ENCODE results near the gene C1orf159. TPM values are rescaled to one million over a fixed set of nuclear protein-coding genes. Genes with fewer than 3 reads are reported as not detected.

The C1orf159 gene
- total RNA-seq, 1 donor from 2014 or later = 8.0 TPM

GRCh38 chr1:1075148-1075935 lies 40.5 kb downstream of the C1orf159 start:
- Histone ChIP-seq H3K9me3 (ENCODE audit: low read depth) (no peaks in the 10 kb centered on the region), H3K27ac (no peak overlapping the region), H3F3A (ENCODE audit: low read depth) (peaks cover 10% of the 10 kb centered on the region), H3K36me3 (no peaks in the 10 kb centered on the region), H2AFZ (replicated peaks) (no peak overlapping the region), H3K4me2 (no peak overlapping the region), H3K9ac (no peak overlapping the region), H3K4me1 (peaks cover 7% of the 10 kb centered on the region), H3K4me3 (no peak overlapping the region), H3K27me3 (peaks cover 37% of the 10 kb centered on the region), H3K79me2 (ENCODE audit: low read depth) (no peaks in the 10 kb centered on the region), H4K20me1 (ENCODE audit: low read depth) (no peaks in the 10 kb centered on the region)
- Mint-ChIP-seq H3K9me3 (no peaks in the 10 kb centered on the region), H3K4me3 (no peak overlapping the region), H3K27ac (no peak overlapping the region), H3K4me1 (peaks cover 8% of the 10 kb centered on the region), H3K36me3 (no peaks in the 10 kb centered on the region), H3K27me3 (ENCODE audit: insufficient read depth, low read depth) (peaks cover 9% of the 10 kb centered on the region)
- TF ChIP-seq EZH2phosphoT487 (IDR thresholded peaks at IDR 0.05) (no peak), EZH2 (IDR thresholded peaks at IDR 0.05) (no peak), CTCF (IDR thresholded peaks at IDR 0.05) (no peak)
- DNase-seq (ENCODE audit: low spot score) = no peak

- Histone ChIP-seq H2AFZ (replicated peaks) (no peak overlapping the region), H3K4me3 (no peak overlapping the region), H3K79me2 (ENCODE audit: low read depth) (no peaks in the 10 kb centered on the region), H3K36me3 (no peaks in the 10 kb centered on the region), H3K9me3 (ENCODE audit: low read depth) (no peaks in the 10 kb centered on the region), H4K20me1 (ENCODE audit: low read depth) (no peaks in the 10 kb centered on the region), H3F3A (ENCODE audit: low read depth) (peaks cover 11% of the 10 kb centered on the region), H3K4me1 (peaks cover 4% of the 10 kb centered on the region), H3K9ac (no peak overlapping the region), H3K27ac (no peak overlapping the region), H3K27me3 (peaks cover 42% of the 10 kb centered on the region), H3K4me2 (no peak overlapping the region)
- Mint-ChIP-seq H3K4me3 (no peak overlapping the region), H3K4me1 (peaks cover 13% of the 10 kb centered on the region), H3K27ac (peak overlapping the region; percentile 97), H3K36me3 (no peaks in the 10 kb centered on the region), H3K27me3 (ENCODE audit: insufficient read depth, low read depth) (peaks cover 9% of the 10 kb centered on the region), H3K9me3 (no peaks in the 10 kb centered on the region)
- TF ChIP-seq CTCF (IDR thresholded peaks at IDR 0.05) (no peak), EZH2phosphoT487 (IDR thresholded peaks at IDR 0.05) (no peak), EZH2 (IDR thresholded peaks at IDR 0.05) (no peak)
- DNase-seq (ENCODE audit: low spot score) = no peak
These were observed 41.2 kb downstream of the C1orf159 start for GRCh38 chr1:1074631-1075147.

- H3K9me3 ChIP-seq (ENCODE audit: low read depth) = no peaks in the 10 kb centered on the region
- peaks cover 42% of the 10 kb centered on the region for H3K27me3 ChIP-seq
- Mint-ChIP-seq H3K27me3 (ENCODE audit: insufficient read depth, low read depth) (peaks cover 9% of the 10 kb centered on the region), H3K9me3 (no peaks in the 10 kb centered on the region), H3K4me1 (peaks cover 13% of the 10 kb centered on the region), H3K36me3 (no peaks in the 10 kb centered on the region), H3K27ac (peak within 1 kb of the TSS; percentile 97), H3K4me3 (no peak within 1 kb of the TSS)
- no peaks in the 10 kb centered on the region for H3K79me2 ChIP-seq (ENCODE audit: low read depth)
- no peaks in the 10 kb centered on the region for H4K20me1 ChIP-seq (ENCODE audit: low read depth)
- H3K4me1 ChIP-seq = no peaks in the 10 kb centered on the region
- no peak for TF ChIP-seq EZH2phosphoT487 (IDR thresholded peaks at IDR 0.05)
- TF ChIP-seq CTCF (IDR thresholded peaks at IDR 0.05) = no peak
- no peak for TF ChIP-seq EZH2 (IDR thresholded peaks at IDR 0.05)
- H3K9ac ChIP-seq = no peak within 1 kb of the TSS
- H2AFZ ChIP-seq (replicated peaks) = no peak within 1 kb of the TSS
- no peak within 1 kb of the TSS for H3K4me2 ChIP-seq
- no peaks in the 10 kb centered on the region for H3K36me3 ChIP-seq
- DNase-seq (ENCODE audit: low spot score) = no peak
- H3K27ac ChIP-seq = no peak within 1 kb of the TSS
- no peak within 1 kb of the TSS for H3K4me3 ChIP-seq
- peaks cover 9% of the 10 kb centered on the region for H3F3A ChIP-seq (ENCODE audit: low read depth)
These were observed 41.9 kb downstream of the C1orf159 start, which contains the start of gene RNF223 for GRCh38 chr1:1073743-1074587. Gene RNF223 (minus strand): TSS chr1:1074306. CDS start chr1:1072566, 1,740 bp downstream.

Data from neural progenitor cell (in vitro differentiated cells).